Sigmoid colon (tissue), 7 donors: ENCODE measurements around the gene KIF5A. TPM values are rescaled to one million over a fixed set of nuclear protein-coding genes. Genes with fewer than 3 reads are reported as not detected.

Experiments
- DNase-seq: peaks from one replicate; pipeline ENCODE4 v3.0.0-alpha.2; 2019
- H3K27ac ChIP-seq, 4 donors: fragments of 200-600 bp; sonication (generic); one replicate each; pipeline ENCODE4 v1.5.1; 2016 to 2019; ENCODE audit warnings: mild to moderate bottlenecking in 1 of 4
- H3K27me3 ChIP-seq, 3 donors: fragments of 200-600 bp; sonication (generic); one replicate each; pipeline ENCODE4 v1.5.1; 2019; ENCODE audit warnings: mild to moderate bottlenecking in 1 of 3
- H3K36me3 ChIP-seq, 4 donors: fragments of 200-600 bp; sonication (generic); one replicate each; pipeline ENCODE4 v1.5.1; 2016 to 2019
- H3K4me1 ChIP-seq, 4 donors: fragments of 200-600 bp; sonication (generic); one replicate each; pipeline ENCODE4 v1.5.1; 2017 to 2019
- H3K4me3 ChIP-seq, 4 donors: fragments of 200-600 bp; sonication (generic); one replicate each; pipeline ENCODE4 v1.5.1; 2017 to 2019; ENCODE audit warnings: mild to moderate bottlenecking in 2 of 4, moderate library complexity in 1 of 4
- H3K9me3 ChIP-seq, 4 donors: fragments of 200-600 bp in 3 of 4; sonication (generic) in 3 of 4; one replicate each; pipeline versions ENCODE4 v1.5.1 to v1.6.1; 2013 to 2019
- CTCF ChIP-seq, 4 experiments: fragments of 450-650 bp in 3 of 4; fragments of 200-600 bp in 1 of 4; IDR thresholded peaks; one replicate each; pipeline ENCODE4 v1.5.1; 2016 to 2019; ENCODE audit warnings: antibody characterized with exemption in 4 of 4, mild to moderate bottlenecking in 3 of 4, moderate library complexity in 2 of 4
- EP300 ChIP-seq, 4 donors: sonication (generic); formaldehyde crosslinking; IDR thresholded peaks; one replicate each; pipeline ENCODE4 v1.6.1; 2017; ENCODE audit warnings: antibody characterized with exemption in 4 of 4
- POLR2A ChIP-seq, 2 donors: fragments of 450-650 bp; IDR thresholded peaks; one replicate each; pipeline ENCODE4 v1.6.1; 2016; ENCODE audit warnings: antibody characterized with exemption in 2 of 2, mild to moderate bottlenecking in 2 of 2, moderate library complexity in 2 of 2
- POLR2AphosphoS5 ChIP-seq, 4 donors: sonication (generic); formaldehyde crosslinking; IDR thresholded peaks; one replicate each; pipeline ENCODE4 v1.6.1; 2017; ENCODE audit warnings: antibody characterized with exemption in 4 of 4
- WGBS, 2 donors: extraction: QIAGEN DNeasy Blood & Tissue Kit; methylation state at CpG; one replicate each; pipeline ENCODE4 v1.1.7; 2013; 5-methylcytosine and 5-hydroxymethylcytosine counted together
- intact Hi-C: fragments of 100-400 bp; cut with DNase I; formaldehyde crosslinking; loops from one replicate; pipeline ENCODE4 v1.15.1; 2023
- polyA plus RNA-seq, 3 donors: library from polyadenylated mRNA; stranded (reverse); fragments of 200-250 nt; gene quantifications; one replicate each; pipeline ENCODE4 v1.2.3, GENCODE V29; 2013
- total RNA-seq, 4 donors: library from RNA; depleted of rRNA; stranded (reverse); fragments of >200 nt; gene quantifications; one replicate each; pipeline ENCODE4 v1.1.0, GENCODE V29; 2016
- donor health status: healthy with polysubstance abuse.
- donor health status: Bipolar disorder and iron deficiency.
- donor health status: healthy.

Gene KIF5A
- total and polyA plus RNA-seq, 7 donors, result under 0.01 to 8.9 (median 3.6) TPM

- 0% methylated on average over 57 of the region's 57 CpGs for WGBS, 2 donors
- Histone ChIP-seq H3K9me3 (no peaks in the 10 kb centered on the region), H3K27me3 (no peaks in the 10 kb centered on the region), H3K36me3 (peaks cover 18 to 40% (median 28%) of the 10 kb centered on the region in 4 donors), H3K4me3 (peak within 1 kb of the TSS; percentile 79 to 94 (median 82)), H3K4me1 (peaks cover 0 to 72% (median 65%) of the 10 kb centered on the region in 4 donors), H3K27ac (peak within 1 kb of the TSS; percentile 95 to 100 (median 98))
- peak; percentile 99 for DNase-seq
- intact Hi-C loops, result loop anchor here (5.0 kb wide), 3 partner anchors 35 to 1405 kb away; partner anchors contain the start of genes ARHGEF25, MARS1, RPL41 and ZC3H10
- TF ChIP-seq POLR2A (IDR thresholded peaks at IDR 0.05), result peak; percentile 48 to 62
- TF ChIP-seq CTCF (IDR thresholded peaks at IDR 0.05), result no peak
- TF ChIP-seq EP300 (IDR thresholded peaks at IDR 0.05), result peak in 1 of 4 donors; percentile 19
- TF ChIP-seq POLR2AphosphoS5 (IDR thresholded peaks at IDR 0.05), result peak; percentile 62 to 83 (median 75)
Observed at GRCh38 chr12:57522011-57522886, 27.6 kb upstream of the KIF5A start, which contains the start of gene MBD6. Gene MBD6 (plus strand): TSS chr12:57522824. CDS start chr12:57524304, 1,480 bp downstream.

GRCh38 chr12:57522887-57523705, 26.7 kb upstream of the KIF5A start:
- 1 to 2% methylated on average over 38 of the region's 38 CpGs for WGBS, 2 donors
- intact Hi-C loops, result loop anchor here (5.0 kb wide), 3 partner anchors 36 to 1406 kb away; partner anchors contain the start of genes ARHGEF25, MARS1, RPL41 and ZC3H10
- peak overlapping the region; percentile 95 to 100 (median 98) for H3K27ac ChIP-seq
- TF ChIP-seq EP300 (IDR thresholded peaks at IDR 0.05) (no peak), POLR2AphosphoS5 (IDR thresholded peaks at IDR 0.05) (no peak), POLR2A (IDR thresholded peaks at IDR 0.05) (no peak), CTCF (IDR thresholded peaks at IDR 0.05) (no peak)
- H3K4me3 ChIP-seq, result peak overlapping the region; percentile 79 to 94 (median 82)
- peaks cover 0 to 63% (median 57%) of the 10 kb centered on the region in 4 donors for H3K4me1 ChIP-seq
- no peaks in the 10 kb centered on the region for H3K9me3 ChIP-seq
- no peaks in the 10 kb centered on the region for H3K27me3 ChIP-seq
- DNase-seq, result peak; percentile 86
- H3K36me3 ChIP-seq, result peaks cover 23 to 43% (median 31%) of the 10 kb centered on the region in 4 donors

DNA sequence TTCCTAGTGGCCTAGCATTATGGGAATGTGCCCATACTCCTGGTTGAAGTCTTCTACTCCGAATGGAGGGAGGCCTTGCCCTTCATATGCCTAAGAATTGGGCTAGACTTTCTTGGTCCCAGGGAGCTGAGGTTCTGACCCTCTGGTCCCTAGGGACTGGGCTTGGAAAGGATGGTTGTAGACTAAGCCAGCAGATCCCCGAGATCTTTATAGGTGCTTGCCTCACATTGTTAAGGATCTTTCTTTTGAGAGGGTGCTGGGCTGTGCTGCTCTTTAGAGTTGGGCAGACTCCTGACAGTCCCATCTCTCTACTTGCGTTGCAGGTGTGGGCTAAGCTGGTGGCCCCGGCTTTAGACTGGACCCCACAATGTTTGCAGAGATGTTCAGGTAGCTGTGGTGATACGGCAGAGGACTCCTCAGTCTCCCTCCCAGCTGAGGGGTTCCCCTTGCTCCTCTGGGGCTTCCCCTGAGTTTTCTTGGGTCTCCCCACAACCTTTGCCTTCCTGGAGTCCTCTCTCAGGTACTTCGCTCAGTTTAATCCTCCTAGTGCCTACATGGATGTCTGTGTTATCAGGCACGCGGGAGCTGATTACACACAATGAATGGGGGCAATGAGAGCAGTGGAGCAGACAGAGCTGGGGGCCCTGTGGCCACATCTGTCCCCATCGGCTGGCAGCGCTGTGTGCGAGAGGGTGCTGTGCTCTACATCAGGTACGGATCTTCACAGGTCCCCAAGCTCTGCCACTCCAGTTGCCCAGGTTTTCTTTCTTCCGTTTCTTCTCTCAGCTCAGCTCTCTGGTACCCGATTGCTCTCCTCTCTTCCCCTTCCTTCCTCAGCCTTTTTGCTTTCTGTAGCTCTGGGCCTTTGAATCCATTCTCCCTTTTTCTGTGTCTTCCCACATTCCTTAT, 25.9 kb upstream of the KIF5A start:
- DNase-seq, result no peak
- 70 to 73% methylated on average over 14 of the region's 14 CpGs for WGBS, 2 donors
- Histone ChIP-seq H3K4me3 (peak overlapping the region; percentile 79 to 94 (median 82)), H3K4me1 (peaks cover 0 to 55% (median 48%) of the 10 kb centered on the region in 4 donors), H3K9me3 (no peaks in the 10 kb centered on the region), H3K36me3 (peaks cover 30 to 52% (median 40%) of the 10 kb centered on the region in 4 donors), H3K27me3 (no peaks in the 10 kb centered on the region), H3K27ac (peak overlapping the region; percentile 95 to 100 (median 98))
- intact Hi-C loops, result loop anchor here (5.0 kb wide), 3 partner anchors 37 to 1407 kb away; partner anchors contain the start of genes ARHGEF25, MARS1, RPL41 and ZC3H10
- TF ChIP-seq CTCF (IDR thresholded peaks at IDR 0.05) (no peak), POLR2AphosphoS5 (IDR thresholded peaks at IDR 0.05) (no peak), EP300 (IDR thresholded peaks at IDR 0.05) (no peak), POLR2A (IDR thresholded peaks at IDR 0.05) (no peak)
